Neural progenitor cell (in vitro differentiated cells): ENCODE results near the gene TRAT1. TPM values are rescaled to one million over a fixed set of nuclear protein-coding genes. Genes with fewer than 3 reads are reported as not detected.

Experiments used
- DNase-seq: peaks from one replicate; pipeline ENCODE4 v3.0.0-alpha.2; 2016; ENCODE audit warnings: low spot score
- H2AFZ ChIP-seq: fragments of 200-600 bp; sonication (generic); replicated peaks from 2 replicates; pipeline ENCODE4 v1.6.1; 2016; ENCODE audit warnings: antibody characterized with exemption
- H3F3A ChIP-seq: fragments of 200-600 bp; sonication (generic); 2 replicates; pipeline ENCODE4 v1.6.1; 2016; ENCODE audit warnings: antibody characterized with exemption, low read depth
- H3K27ac ChIP-seq: fragments of 200-600 bp; sonication (generic); 2 replicates; pipeline ENCODE4 v1.5.1; 2016; ENCODE audit warnings: mild to moderate bottlenecking
- H3K27me3 ChIP-seq: fragments of 200-600 bp; sonication (generic); 2 replicates; pipeline ENCODE4 v1.6.1; 2016; ENCODE audit warnings: mild to moderate bottlenecking, moderate library complexity
- H3K36me3 ChIP-seq: fragments of 200-600 bp; sonication (generic); 2 replicates; pipeline ENCODE4 v1.5.1; 2016
- H3K4me1 ChIP-seq: fragments of 200-600 bp; sonication (generic); 2 replicates; pipeline ENCODE4 v1.6.1; 2016; ENCODE audit warnings: mixed run types
- H3K4me2 ChIP-seq: fragments of 200-600 bp; sonication (generic); 2 replicates; pipeline ENCODE4 v1.6.1; 2016
- H3K4me3 ChIP-seq: fragments of 200-600 bp; sonication (generic); 2 replicates; pipeline ENCODE4 v1.5.1; 2016
- H3K79me2 ChIP-seq: fragments of 200-600 bp; sonication (generic); 2 replicates; pipeline ENCODE4 v1.6.1; 2016; ENCODE audit warnings: low read depth
- H3K9ac ChIP-seq: fragments of 200-600 bp; sonication (generic); 2 replicates; pipeline ENCODE4 v1.6.1; 2016
- H3K9me3 ChIP-seq: fragments of 200-600 bp; sonication (generic); 2 replicates; pipeline ENCODE4 v1.5.1; 2016; ENCODE audit warnings: low read depth
- H4K20me1 ChIP-seq: fragments of 200-600 bp; sonication (generic); 2 replicates; pipeline ENCODE4 v1.6.1; 2016; ENCODE audit warnings: low read depth
- H3K27ac Mint-ChIP-seq: 3 replicates; pipeline ENCODE4 v1.8.0; 2021; ENCODE audit warnings: mixed read lengths
- H3K27me3 Mint-ChIP-seq: 2 replicates; pipeline ENCODE4 v1.8.0; 2022; ENCODE audit warnings: low read depth, mild to moderate bottlenecking, inconsistent platforms, moderate library complexity, mixed read lengths; ENCODE audit not compliant: insufficient read depth
- H3K36me3 Mint-ChIP-seq: 3 replicates; pipeline ENCODE4 v1.8.0; 2021; ENCODE audit warnings: mixed read lengths
- H3K4me1 Mint-ChIP-seq: 3 replicates; pipeline ENCODE4 v1.8.0; 2021; ENCODE audit warnings: mixed read lengths
- H3K4me3 Mint-ChIP-seq: 3 replicates; pipeline ENCODE4 v1.8.0; 2021; ENCODE audit warnings: mild to moderate bottlenecking, moderate library complexity, mixed read lengths
- H3K9me3 Mint-ChIP-seq: 3 replicates; pipeline ENCODE4 v1.8.0; 2020; ENCODE audit warnings: mixed read lengths
- CTCF ChIP-seq: fragments of 200-600 bp; sonication (generic); IDR thresholded peaks from 2 replicates; pipeline ENCODE4 v1.5.1; 2017; ENCODE audit warnings: antibody characterized with exemption, mild to moderate bottlenecking
- EZH2 ChIP-seq: fragments of 200-600 bp; sonication (generic); IDR thresholded peaks from 2 replicates; pipeline ENCODE4 v1.6.1; 2017; ENCODE audit warnings: antibody characterized with exemption, mild to moderate bottlenecking, moderate library complexity
- EZH2phosphoT487 ChIP-seq: fragments of 200-600 bp; sonication (generic); IDR thresholded peaks from 2 replicates; pipeline ENCODE4 v1.6.1; 2017; ENCODE audit warnings: antibody characterized with exemption
- total RNA-seq: library from RNA; depleted of rRNA; stranded (reverse); fragments of >200 nt; gene quantifications from 2 replicates; pipeline ENCODE4 v1.2.3, GENCODE V29; 2015; ENCODE audit warnings: low replicate concordance

Gene TRAT1
- total RNA-seq, 1 donor from 2014 or later = not detected

GRCh38 chr3:108780235-108780634, 42.4 kb upstream of the TRAT1 start:
- no peaks in the 10 kb centered on the region for H3K9me3 Mint-ChIP-seq
- Histone ChIP-seq H3K27ac (no peak overlapping the region), H3F3A (no peaks in the 10 kb centered on the region), H3K9me3 (no peaks in the 10 kb centered on the region), H3K36me3 (no peaks in the 10 kb centered on the region), H4K20me1 (no peaks in the 10 kb centered on the region), H2AFZ (no peak overlapping the region), H3K4me2 (no peak overlapping the region), H3K27me3 (no peaks in the 10 kb centered on the region), H3K79me2 (no peaks in the 10 kb centered on the region), H3K4me3 (no peak overlapping the region), H3K4me1 (no peaks in the 10 kb centered on the region), H3K9ac (no peak overlapping the region)
- no peaks in the 10 kb centered on the region for H3K4me1 Mint-ChIP-seq
- no peak for TF ChIP-seq EZH2
- TF ChIP-seq CTCF = no peak
- no peak for TF ChIP-seq EZH2phosphoT487
- peaks cover 2% of the 10 kb centered on the region for H3K36me3 Mint-ChIP-seq
- no peak overlapping the region for H3K27ac Mint-ChIP-seq
- no peak overlapping the region for H3K4me3 Mint-ChIP-seq
- H3K27me3 Mint-ChIP-seq = peaks cover 3% of the 10 kb centered on the region
- no peak for DNase-seq

- H3K4me2 ChIP-seq = no peak overlapping the region
- no peaks in the 10 kb centered on the region for H4K20me1 ChIP-seq
- no peak for TF ChIP-seq EZH2
- TF ChIP-seq CTCF = no peak
- no peak for TF ChIP-seq EZH2phosphoT487
Measured at GRCh38 chr3:108791473-108791872, 31.1 kb upstream of the TRAT1 start.

GRCh38 chr3:108804437-108804836, 18.1 kb upstream of the TRAT1 start:
- Mint-ChIP-seq H3K4me1 (peaks cover 10% of the 10 kb centered on the region), H3K9me3 (no peaks in the 10 kb centered on the region), H3K27me3 (peaks cover 2% of the 10 kb centered on the region), H3K27ac (peak overlapping the region; percentile 2), H3K4me3 (no peak overlapping the region), H3K36me3 (no peaks in the 10 kb centered on the region)
- TF ChIP-seq EZH2phosphoT487 (no peak), CTCF (no peak), EZH2 (no peak)
- H4K20me1 ChIP-seq = no peaks in the 10 kb centered on the region
- no peaks in the 10 kb centered on the region for H3K27me3 ChIP-seq
- H3K4me1 ChIP-seq = no peaks in the 10 kb centered on the region
- H2AFZ ChIP-seq = no peak overlapping the region
- H3K4me3 ChIP-seq = no peak overlapping the region
- H3K9me3 ChIP-seq = no peaks in the 10 kb centered on the region
- H3F3A ChIP-seq = no peaks in the 10 kb centered on the region
- no peak overlapping the region for H3K27ac ChIP-seq
- H3K4me2 ChIP-seq = no peak overlapping the region
- no peaks in the 10 kb centered on the region for H3K79me2 ChIP-seq
- H3K9ac ChIP-seq = no peak overlapping the region
- peak; percentile 9 for DNase-seq
- H3K36me3 ChIP-seq = no peaks in the 10 kb centered on the region

More at GRCh38 chr3:108791473-108791872, 31.1 kb upstream of the TRAT1 start:
- no peaks in the 10 kb centered on the region for H3F3A ChIP-seq
- H3K27ac ChIP-seq = no peak overlapping the region
- peak; percentile 3 for DNase-seq
- H2AFZ ChIP-seq = peak overlapping the region; percentile 80
- H3K9ac ChIP-seq = no peak overlapping the region
- H3K4me3 Mint-ChIP-seq = no peak overlapping the region
- peaks cover 6% of the 10 kb centered on the region for H3K9me3 Mint-ChIP-seq
- no peaks in the 10 kb centered on the region for H3K4me1 ChIP-seq
- no peaks in the 10 kb centered on the region for H3K27me3 Mint-ChIP-seq
- H3K27ac Mint-ChIP-seq = no peak overlapping the region
- no peaks in the 10 kb centered on the region for H3K27me3 ChIP-seq
- H3K36me3 Mint-ChIP-seq = no peaks in the 10 kb centered on the region
- H3K4me1 Mint-ChIP-seq = no peaks in the 10 kb centered on the region
- H3K79me2 ChIP-seq = no peaks in the 10 kb centered on the region
- H3K36me3 ChIP-seq = peaks cover 1% of the 10 kb centered on the region
- H3K4me3 ChIP-seq = no peak overlapping the region
- H3K9me3 ChIP-seq = no peaks in the 10 kb centered on the region
